ENCODE results near the gene SMC1B. TPM values are rescaled to one million over a fixed set of nuclear protein-coding genes. Genes with fewer than 3 reads are reported as not detected.

The SMC1B gene
- total and polyA plus RNA-seq, 7 donors: not detected

DNA sequence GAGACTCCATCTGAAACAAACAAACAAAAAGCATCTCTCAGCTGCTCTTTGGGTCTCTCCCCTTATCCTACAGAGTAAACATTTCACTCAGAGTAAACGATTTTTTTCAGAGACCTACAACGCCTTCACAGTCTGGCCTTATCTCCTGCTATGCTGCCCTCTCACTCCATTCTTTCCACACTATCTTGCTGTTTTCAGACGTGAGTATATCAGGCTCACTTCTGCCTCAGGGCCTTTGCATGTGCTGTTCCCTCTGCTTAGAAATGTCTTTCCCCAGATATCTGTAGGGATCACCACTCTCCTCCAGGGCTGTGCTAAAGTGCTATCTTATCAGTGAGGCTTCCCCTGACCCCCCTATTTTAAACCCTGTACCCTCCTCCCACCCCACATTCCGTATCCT lies 6.6 kb upstream of the SMC1B start:
- ATAC-seq (no peak), DNase-seq (no peak)
- Histone ChIP-seq H3K36me3 (ENCODE audit: insufficient read depth in 1 of 2, low read depth in 1 of 2) (no peaks in the 10 kb centered on the region), H3K9me3 (no peaks in the 10 kb centered on the region), H3K27ac (no peak overlapping the region), H3K4me1 (no peaks in the 10 kb centered on the region), H3K4me3 (no peak overlapping the region), H3K27me3 (ENCODE audit: insufficient read depth in 3 of 3, low read length in 2 of 3) (no peaks in the 10 kb centered on the region)
- intact Hi-C loops (cut with DNase I): no loop called here
- WGBS, 3 donors: 93 to 95% (median 94%) methylated on average over 4 of the region's 4 CpGs
- TF ChIP-seq, protein P1, sequence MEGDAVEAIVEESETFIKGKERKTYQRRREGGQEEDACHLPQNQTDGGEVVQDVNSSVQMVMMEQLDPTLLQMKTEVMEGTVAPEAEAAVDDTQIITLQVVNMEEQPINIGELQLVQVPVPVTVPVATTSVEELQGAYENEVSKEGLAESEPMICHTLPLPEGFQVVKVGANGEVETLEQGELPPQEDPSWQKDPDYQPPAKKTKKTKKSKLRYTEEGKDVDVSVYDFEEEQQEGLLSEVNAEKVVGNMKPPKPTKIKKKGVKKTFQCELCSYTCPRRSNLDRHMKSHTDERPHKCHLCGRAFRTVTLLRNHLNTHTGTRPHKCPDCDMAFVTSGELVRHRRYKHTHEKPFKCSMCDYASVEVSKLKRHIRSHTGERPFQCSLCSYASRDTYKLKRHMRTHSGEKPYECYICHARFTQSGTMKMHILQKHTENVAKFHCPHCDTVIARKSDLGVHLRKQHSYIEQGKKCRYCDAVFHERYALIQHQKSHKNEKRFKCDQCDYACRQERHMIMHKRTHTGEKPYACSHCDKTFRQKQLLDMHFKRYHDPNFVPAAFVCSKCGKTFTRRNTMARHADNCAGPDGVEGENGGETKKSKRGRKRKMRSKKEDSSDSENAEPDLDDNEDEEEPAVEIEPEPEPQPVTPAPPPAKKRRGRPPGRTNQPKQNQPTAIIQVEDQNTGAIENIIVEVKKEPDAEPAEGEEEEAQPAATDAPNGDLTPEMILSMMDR (IDR thresholded peaks at IDR 0.05): no peak

DNA sequence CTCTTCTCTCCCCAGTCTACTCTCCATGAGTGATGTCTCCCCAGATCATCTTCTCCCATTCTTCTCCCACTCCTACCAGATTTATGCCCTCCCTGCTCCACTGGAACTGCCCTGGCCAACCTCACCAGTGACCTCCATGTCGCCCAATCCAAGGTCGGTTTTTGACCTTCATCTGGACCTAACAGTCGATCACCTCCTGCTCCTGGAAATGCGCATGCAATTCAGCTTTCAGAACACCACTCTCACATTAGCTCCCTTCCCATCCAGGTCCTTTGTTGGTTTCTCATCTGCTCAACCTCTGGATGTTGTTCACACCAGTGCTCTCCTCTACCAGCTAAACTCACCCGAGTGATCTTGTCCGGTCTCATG lies 5.4 kb upstream of the SMC1B start:
- WGBS, 3 donors: 94 to 97% (median 96%) methylated on average over 6 of the region's 6 CpGs
- TF ChIP-seq, protein P1 (IDR thresholded peaks at IDR 0.05): no peak
- H3K27ac ChIP-seq: no peak overlapping the region
- H3K9me3 ChIP-seq: no peaks in the 10 kb centered on the region
- no peak for ATAC-seq
- H3K27me3 ChIP-seq (ENCODE audit: insufficient read depth in 3 of 3, low read length in 2 of 3): no peaks in the 10 kb centered on the region
- H3K4me1 ChIP-seq: peaks cover 4% of the 10 kb centered on the region
- intact Hi-C loops (cut with DNase I): no loop called here
- no peaks in the 10 kb centered on the region for H3K36me3 ChIP-seq (ENCODE audit: insufficient read depth in 1 of 2, low read depth in 1 of 2)
- H3K4me3 ChIP-seq: no peak overlapping the region
- DNase-seq: no peak

DNA sequence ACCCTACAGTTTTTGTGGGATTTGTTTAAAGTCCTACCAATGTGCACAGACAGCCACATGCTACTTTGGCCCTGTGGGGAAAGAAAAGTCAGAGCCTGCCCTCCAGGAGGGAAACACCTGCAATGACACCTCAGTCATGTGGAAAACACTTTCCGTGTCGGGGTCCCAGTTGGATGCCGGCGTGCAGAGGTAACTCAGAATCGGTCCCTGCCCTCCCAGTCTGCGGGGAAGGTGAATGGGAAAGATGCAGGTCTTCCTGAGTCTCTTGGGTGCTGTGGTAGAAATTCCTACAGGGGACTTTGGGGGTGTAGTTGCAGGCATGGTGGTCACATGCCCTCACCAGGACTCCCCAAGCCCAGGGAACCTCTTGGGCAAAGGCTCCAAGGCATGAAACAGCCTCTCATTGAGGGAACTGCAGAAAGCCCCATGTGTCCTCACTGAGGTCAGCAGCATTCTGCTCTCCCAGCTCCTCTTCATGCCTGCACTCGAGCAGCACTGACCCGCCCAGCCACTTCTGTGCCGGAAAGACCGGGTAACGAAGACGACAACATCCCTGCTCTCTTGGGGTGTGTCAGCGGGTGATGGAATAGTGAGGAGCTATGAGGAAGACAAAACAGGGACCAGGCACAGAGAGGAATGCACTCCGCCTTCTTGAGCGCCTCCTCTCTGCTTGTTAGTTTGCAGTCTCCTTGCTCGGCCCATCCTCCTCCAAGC lies 4.8 kb upstream of the SMC1B start:
- TF ChIP-seq, protein P1 (IDR thresholded peaks at IDR 0.05): no peak
- ATAC-seq: no peak
- intact Hi-C loops (cut with DNase I): no loop called here

DNA sequence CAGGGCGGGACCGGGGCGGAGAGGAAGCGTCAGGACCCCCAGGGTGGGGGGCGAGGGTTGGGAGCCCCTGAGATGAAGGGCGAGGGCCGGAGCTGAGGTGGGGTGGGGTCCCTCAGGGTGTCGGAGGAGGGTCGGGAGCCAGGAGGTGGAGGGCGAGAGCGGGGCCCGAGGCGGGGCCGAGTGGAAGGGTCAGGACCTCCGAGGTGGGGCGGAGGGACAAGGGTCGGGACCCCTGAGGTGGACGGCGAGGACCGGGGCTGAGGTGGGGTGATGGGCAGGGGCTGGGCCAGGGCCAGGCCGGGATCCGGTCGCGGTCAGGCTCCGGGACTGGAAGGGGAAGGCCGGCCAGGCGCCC lies 409 bp downstream of the SMC1B start:
- H3K4me1 ChIP-seq: peaks cover 8% of the 10 kb centered on the region
- ATAC-seq (peak in 2 of 4 donors; percentile 19 to 37), DNase-seq (no peak)
- 91 to 94% (median 91%) methylated on average over 20 to 27 of the region's 27 CpGs for WGBS, 3 donors
- H3K4me3 ChIP-seq: peak overlapping the region; percentile 56
- H3K36me3 ChIP-seq (ENCODE audit: insufficient read depth in 1 of 2, low read depth in 1 of 2): no peaks in the 10 kb centered on the region
- intact Hi-C loops (cut with DNase I): no loop called here
- H3K27ac ChIP-seq: no peak overlapping the region
- H3K9me3 ChIP-seq: no peaks in the 10 kb centered on the region
- peaks cover 0 to 11% (median 0%) of the 10 kb centered on the region in 3 donors for H3K27me3 ChIP-seq (ENCODE audit: insufficient read depth in 3 of 3, low read length in 2 of 3)
- TF ChIP-seq, protein P1 (IDR thresholded peaks at IDR 0.05): no peak

More for the DNA sequence above, 4.8 kb upstream of the SMC1B start:
- Histone ChIP-seq H3K4me3 (no peak overlapping the region), H3K27me3 (ENCODE audit: insufficient read depth in 3 of 3, low read length in 2 of 3) (peaks cover 0 to 2% (median 0%) of the 10 kb centered on the region in 3 donors), H3K4me1 (peaks cover 7% of the 10 kb centered on the region), H3K9me3 (no peaks in the 10 kb centered on the region), H3K36me3 (ENCODE audit: insufficient read depth in 1 of 2, low read depth in 1 of 2) (no peaks in the 10 kb centered on the region), H3K27ac (no peak overlapping the region)
- peak in 1 of 2 donors; percentile 11 for DNase-seq
- WGBS, 3 donors: 95 to 97% (median 95%) methylated on average over 16 of the region's 16 CpGs

DNA sequence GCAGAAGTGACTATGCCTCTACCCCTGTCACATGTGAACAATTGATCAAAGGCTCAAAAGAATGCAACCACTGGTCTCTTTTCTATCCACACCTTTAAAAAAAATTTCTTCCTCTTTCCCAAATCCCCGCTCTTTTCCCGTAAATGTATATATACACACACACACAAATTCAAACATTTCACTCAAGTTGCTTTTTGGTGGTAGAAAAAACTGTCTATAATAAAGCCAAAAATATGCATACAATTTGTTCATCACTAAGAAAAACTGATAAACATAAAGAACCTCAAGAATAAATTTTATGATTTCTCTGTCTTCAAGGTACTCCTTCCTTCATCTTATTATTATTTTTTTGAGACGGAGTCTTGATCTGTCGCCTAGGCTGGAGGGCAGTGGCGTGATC lies 5.6 kb downstream of the SMC1B start:
- TF ChIP-seq, protein P1 (IDR thresholded peaks at IDR 0.05): no peak
- no peaks in the 10 kb centered on the region for H3K36me3 ChIP-seq (ENCODE audit: insufficient read depth in 1 of 2, low read depth in 1 of 2)
- WGBS, 3 donors: 95 to 97% (median 96%) methylated on average over 5 of the region's 5 CpGs
- ATAC-seq (no peak), DNase-seq (no peak)
- H3K4me1 ChIP-seq: no peaks in the 10 kb centered on the region
- peaks cover 0 to 4% (median 0%) of the 10 kb centered on the region in 3 donors for H3K27me3 ChIP-seq (ENCODE audit: insufficient read depth in 3 of 3, low read length in 2 of 3)
- intact Hi-C loops (cut with DNase I): no loop called here
- H3K4me3 ChIP-seq: no peak overlapping the region
- no peaks in the 10 kb centered on the region for H3K9me3 ChIP-seq
- no peak overlapping the region for H3K27ac ChIP-seq
